Upper lobe of left lung (tissue), 4 donors: ENCODE measurements around the gene ANO1.

Source experiments
- CTCF ChIP-seq, 6 experiments: fragments of 450-650 bp in 4 of 6; fragments of 200-600 bp in 2 of 6; sonication (generic) in 2 of 6; IDR thresholded peaks; one replicate each; pipeline ENCODE4 v1.5.1; 2016 to 2019; ENCODE audit warnings: antibody characterized with exemption in 6 of 6
- EP300 ChIP-seq, 4 donors: sonication (generic); formaldehyde crosslinking; IDR thresholded peaks; one replicate each; pipeline ENCODE4 v1.5.1; 2017; ENCODE audit warnings: antibody characterized with exemption in 4 of 4, control low read depth in 2 of 4
- POLR2A ChIP-seq, 4 donors: fragments of 450-650 bp; IDR thresholded peaks; one replicate each; pipeline ENCODE4 v1.5.1; 2016 to 2017; ENCODE audit warnings: antibody characterized with exemption in 4 of 4, mild to moderate bottlenecking in 2 of 4

- TF ChIP-seq CTCF (IDR thresholded peaks at IDR 0.05): no peak
- no peak for TF ChIP-seq EP300 (IDR thresholded peaks at IDR 0.05)
- TF ChIP-seq POLR2A (IDR thresholded peaks at IDR 0.05): no peak
These were observed 46.3 kb upstream of the ANO1 start for GRCh38 chr11:70031631-70032469.
